IPS DF 6.9 (cell line): ENCODE results near the gene CCL27.

Source experiments
- DNase-seq: peaks from one replicate; pipeline ENCODE4 v3.0.0-alpha.2; 2013; ENCODE audit warnings: low read depth, low spot score
- H3K27ac ChIP-seq: one replicate; pipeline ENCODE4 v1.5.1; 2013; ENCODE audit warnings: low read length, control low read depth
- H3K27me3 ChIP-seq: 2 replicates; pipeline ENCODE4 v1.6.1; 2013; ENCODE audit warnings: mild to moderate bottlenecking, low read length; ENCODE audit not compliant: control insufficient read depth, insufficient read depth
- H3K36me3 ChIP-seq: 2 replicates; pipeline ENCODE4 v1.6.1; 2013; ENCODE audit warnings: low read length; ENCODE audit not compliant: control insufficient read depth, insufficient read depth
- H3K4me1 ChIP-seq: 2 replicates; pipeline ENCODE4 v1.6.1; 2013; ENCODE audit warnings: low read length; ENCODE audit not compliant: control insufficient read depth, insufficient read depth
- H3K4me3 ChIP-seq: 2 replicates; pipeline ENCODE4 v1.5.1; 2013; ENCODE audit warnings: mild to moderate bottlenecking, low read length
- H3K9me3 ChIP-seq: 2 replicates; pipeline ENCODE4 v1.6.1; 2013; ENCODE audit warnings: low read length, inconsistent platforms; ENCODE audit not compliant: control insufficient read depth, insufficient read depth
- WGBS: extraction: QIAGEN DNeasy Blood & Tissue Kit; methylation state at CpG from one replicate; pipeline ENCODE4 v1.1.7; 2013; ENCODE audit warnings: mixed read lengths, missing lambda C conversion rate; ENCODE audit not compliant: insufficient read length, insufficient coverage; 5-methylcytosine and 5-hydroxymethylcytosine counted together

CCL27 gene

DNA sequence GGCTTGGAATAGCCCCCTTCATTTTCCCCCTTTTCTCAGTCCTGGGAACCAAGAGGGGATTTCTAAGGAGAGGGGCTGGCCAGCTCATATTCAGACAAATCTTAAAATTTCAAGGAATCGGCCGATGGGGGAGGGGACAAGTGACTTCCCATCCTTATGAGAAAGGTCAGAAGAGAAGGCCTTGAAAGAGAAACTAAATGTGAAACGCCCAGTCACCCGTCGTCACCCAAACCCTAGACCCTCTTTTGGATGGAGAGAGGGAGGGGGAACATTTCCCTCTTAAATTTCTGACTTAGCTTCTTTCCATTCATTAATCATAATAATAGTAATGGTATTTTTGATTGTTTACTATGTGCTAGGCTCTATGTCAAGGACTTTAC is 29.5 kb upstream of the CCL27 start:
- no peaks in the 10 kb centered on the region for H3K9me3 ChIP-seq
- DNase-seq, result no peak
- no CpG with 5 or more reads among the region's 5 CpGs for WGBS
- no peak overlapping the region for H3K27ac ChIP-seq
- H3K4me1 ChIP-seq, result peaks cover 1% of the 10 kb centered on the region; the same call in 1 of the 2 replicates
- H3K36me3 ChIP-seq, result no peaks in the 10 kb centered on the region
- no peak overlapping the region for H3K4me3 ChIP-seq
- no peaks in the 10 kb centered on the region for H3K27me3 ChIP-seq

GRCh38 chr9:34690983-34691935 is 28.8 kb upstream of the CCL27 start, which contains the start of gene CCL19:
CCL19 (minus strand) TSS chr9:34691276; CDS start chr9:34691139, 137 bp downstream.
- H3K27ac ChIP-seq, result no peak within 1 kb of the TSS
- H3K4me1 ChIP-seq, result peaks cover 3% of the 10 kb centered on the region; the same call in 1 of the 2 replicates
- WGBS, result no CpG with 5 or more reads among the region's 6 CpGs
- no peaks in the 10 kb centered on the region for H3K9me3 ChIP-seq
- no peak for DNase-seq
- no peaks in the 10 kb centered on the region for H3K36me3 ChIP-seq
- H3K4me3 ChIP-seq, result no peak within 1 kb of the TSS
- no peaks in the 10 kb centered on the region for H3K27me3 ChIP-seq

DNA sequence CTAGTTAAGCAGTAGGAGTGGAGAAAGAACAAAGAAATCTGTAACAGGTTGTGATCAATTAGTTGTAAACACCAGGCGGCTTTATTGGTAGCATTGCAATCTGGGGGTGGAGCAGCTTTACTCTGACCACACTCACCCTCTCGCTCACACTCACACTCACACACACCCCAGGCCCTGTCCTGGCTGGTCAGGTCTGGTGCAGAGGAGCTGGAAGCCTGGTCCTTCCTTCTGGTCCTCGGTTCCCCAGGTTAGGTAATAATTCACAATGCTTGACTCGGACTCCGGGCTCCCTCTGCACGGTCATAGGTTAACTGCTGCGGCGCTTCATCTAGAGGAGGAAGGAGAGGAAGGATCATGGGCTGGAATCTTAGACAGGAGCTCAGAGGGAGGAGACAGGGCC is 27.1 kb upstream of the CCL27 start:
- no peaks in the 10 kb centered on the region for H3K36me3 ChIP-seq
- DNase-seq, result no peak
- H3K9me3 ChIP-seq, result no peaks in the 10 kb centered on the region
- H3K27me3 ChIP-seq, result no peaks in the 10 kb centered on the region
- no peak overlapping the region for H3K4me3 ChIP-seq
- no CpG with 5 or more reads among the region's 8 CpGs for WGBS
- H3K27ac ChIP-seq, result no peak overlapping the region
- peaks cover 3% of the 10 kb centered on the region; the same call in 1 of the 2 replicates for H3K4me1 ChIP-seq

DNA sequence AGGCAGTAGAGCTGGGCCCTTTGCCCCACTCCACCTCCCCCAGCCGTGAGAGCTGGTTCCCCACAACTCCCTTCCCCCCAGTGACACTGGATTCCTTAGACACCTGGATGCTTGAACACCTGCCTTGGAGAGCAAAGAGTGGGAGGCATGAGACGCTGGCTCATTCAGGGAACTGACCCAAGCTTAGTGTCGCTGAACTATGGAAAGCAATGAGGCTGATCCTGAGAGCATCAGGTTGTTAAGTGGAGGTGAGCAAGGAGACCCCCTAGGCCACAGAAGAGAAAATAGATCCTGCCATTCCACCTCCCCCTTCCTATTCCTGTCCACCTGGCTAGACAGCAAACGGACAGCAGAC is 26.6 kb upstream of the CCL27 start:
- Histone ChIP-seq H3K36me3 (no peaks in the 10 kb centered on the region), H3K27ac (no peak overlapping the region), H3K9me3 (no peaks in the 10 kb centered on the region), H3K27me3 (no peaks in the 10 kb centered on the region), H3K4me1 (peaks cover 3% of the 10 kb centered on the region; the same call in 1 of the 2 replicates), H3K4me3 (no peak overlapping the region)
- DNase-seq, result no peak
- WGBS, result no CpG with 5 or more reads among the region's 4 CpGs

DNA sequence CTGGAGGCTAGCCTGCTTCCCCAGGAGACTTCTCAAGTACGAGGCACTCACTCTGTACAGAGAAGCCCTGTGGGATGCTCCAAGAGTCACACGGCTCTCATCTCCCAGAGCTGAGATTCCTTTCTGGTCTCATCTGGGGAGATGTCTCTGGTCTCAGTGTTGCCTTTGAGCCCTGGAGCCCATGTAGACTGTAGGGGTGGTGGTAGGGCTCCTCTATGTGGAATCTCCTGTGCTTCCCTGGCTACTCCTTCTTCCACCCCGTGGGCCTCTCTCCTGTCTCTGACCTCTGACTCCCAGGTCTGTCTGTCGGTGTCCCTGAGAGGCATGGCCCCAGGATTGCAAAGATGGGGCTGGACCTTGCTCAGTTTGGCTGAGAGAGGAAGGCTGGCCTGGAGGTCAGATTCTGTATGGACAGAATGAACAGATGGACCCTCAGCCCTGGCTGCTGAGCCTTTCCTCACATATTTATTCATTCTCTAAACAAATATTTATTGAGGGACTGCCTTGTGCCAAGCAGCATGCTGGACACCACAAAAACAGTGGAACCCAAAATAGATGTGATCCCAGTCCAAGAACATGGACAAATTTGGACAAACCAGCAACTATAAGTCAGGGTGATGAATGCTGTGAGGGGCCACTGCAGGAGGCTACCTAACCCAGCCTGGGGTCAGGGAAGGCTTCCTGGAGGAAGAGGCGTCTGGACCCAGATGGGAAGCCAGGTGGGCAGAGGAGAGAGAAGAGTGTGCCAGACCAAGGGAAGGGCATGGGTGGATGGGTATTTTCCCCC is 26.1 kb upstream of the CCL27 start:
- H3K4me3 ChIP-seq, result no peak overlapping the region
- H3K9me3 ChIP-seq, result no peaks in the 10 kb centered on the region
- no peak overlapping the region for H3K27ac ChIP-seq
- no peaks in the 10 kb centered on the region for H3K36me3 ChIP-seq
- no peak for DNase-seq
- H3K27me3 ChIP-seq, result no peaks in the 10 kb centered on the region
- H3K4me1 ChIP-seq, result peaks cover 3% of the 10 kb centered on the region; the same call in 1 of the 2 replicates
- no CpG with 5 or more reads among the region's 5 CpGs for WGBS

DNA sequence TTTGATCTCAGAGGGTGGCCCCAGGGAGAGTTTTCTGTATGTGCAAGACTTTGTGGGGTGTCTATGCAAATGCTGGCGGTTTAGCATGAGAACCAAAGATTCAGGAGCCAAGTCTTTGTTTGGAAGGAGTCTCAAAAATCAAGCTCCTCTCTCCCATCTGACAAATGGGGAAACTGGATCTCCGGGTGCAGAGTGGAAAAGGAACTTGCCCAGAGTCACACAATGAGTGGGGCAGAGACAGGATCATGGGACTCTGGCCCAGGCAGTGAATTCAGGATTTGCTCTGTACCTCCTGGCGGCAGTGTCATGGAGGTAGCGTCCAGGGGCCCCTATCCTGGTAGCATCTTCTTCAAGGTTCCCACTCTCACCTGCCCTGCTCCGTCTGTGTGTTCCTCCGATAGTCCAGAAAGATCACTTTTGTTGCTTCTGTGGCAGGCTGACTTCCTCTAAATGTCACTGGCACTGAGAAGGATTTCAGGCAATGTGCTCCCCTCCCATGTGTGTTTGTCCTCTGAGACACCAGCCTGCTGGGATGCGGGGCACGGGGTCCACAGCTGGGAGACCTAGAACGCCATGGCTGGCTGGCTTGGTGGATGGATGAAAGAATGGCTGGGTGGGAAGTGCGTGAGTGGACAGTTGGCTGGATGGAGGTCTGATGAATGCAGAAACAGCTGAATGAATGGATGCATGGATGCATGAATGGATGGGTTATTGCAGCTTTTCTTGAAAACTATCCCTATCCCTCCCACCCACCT is 25.0 kb upstream of the CCL27 start:
- Histone ChIP-seq H3K36me3 (no peaks in the 10 kb centered on the region), H3K9me3 (no peaks in the 10 kb centered on the region), H3K4me1 (peaks cover 3% of the 10 kb centered on the region; the same call in 1 of the 2 replicates), H3K27ac (no peak overlapping the region), H3K27me3 (no peaks in the 10 kb centered on the region), H3K4me3 (no peak overlapping the region)
- no peak for DNase-seq
- WGBS, result no CpG with 5 or more reads among the region's 10 CpGs

DNA sequence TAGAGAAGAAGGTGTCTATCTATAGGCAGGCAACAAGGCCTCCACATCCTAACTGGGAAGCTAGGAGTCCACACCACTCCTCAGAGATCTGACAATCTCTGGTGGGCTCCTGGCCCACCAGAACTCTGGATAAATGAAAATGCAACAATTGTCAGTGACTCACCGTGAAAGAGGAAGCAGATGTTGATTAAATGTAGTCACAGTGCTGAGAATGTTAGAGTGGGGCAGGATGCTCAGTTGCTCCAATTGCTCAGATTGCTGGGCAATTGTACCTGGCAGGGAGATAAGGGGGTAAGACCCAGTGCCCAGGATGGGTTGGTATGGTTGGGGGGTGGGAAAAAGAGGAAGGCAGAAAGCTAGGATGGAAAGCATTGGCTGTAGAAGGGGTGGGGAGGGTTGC is 24.3 kb upstream of the CCL27 start:
- no CpG with 5 or more reads among the region's 1 CpG for WGBS
- no peaks in the 10 kb centered on the region for H3K36me3 ChIP-seq
- no peaks in the 10 kb centered on the region for H3K9me3 ChIP-seq
- H3K4me3 ChIP-seq, result no peak overlapping the region
- DNase-seq, result no peak
- peaks cover 3% of the 10 kb centered on the region; the same call in 1 of the 2 replicates for H3K4me1 ChIP-seq
- no peaks in the 10 kb centered on the region for H3K27me3 ChIP-seq
- no peak overlapping the region for H3K27ac ChIP-seq

DNA sequence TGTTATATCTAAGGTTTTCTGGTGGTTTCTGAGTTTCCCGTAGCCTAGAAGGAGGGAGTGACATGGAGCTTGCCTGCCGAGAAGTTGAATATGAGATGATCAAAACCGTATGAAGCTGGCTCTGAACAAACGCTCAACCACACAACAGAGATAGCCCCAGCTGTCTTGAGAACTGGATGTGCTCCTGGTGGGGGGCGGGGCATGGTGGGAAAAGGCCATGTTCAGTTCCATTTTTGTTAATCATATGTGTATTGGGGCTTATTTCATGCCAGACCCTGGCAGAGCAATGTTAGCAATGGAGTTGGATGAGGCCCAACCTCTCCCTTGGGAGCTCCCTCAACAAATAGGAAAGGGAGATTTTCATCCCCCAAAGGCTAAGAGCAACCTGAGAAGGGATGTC is 23.8 kb upstream of the CCL27 start:
- H3K4me1 ChIP-seq, result peaks cover 3% of the 10 kb centered on the region; the same call in 1 of the 2 replicates
- WGBS, result no CpG with 5 or more reads among the region's 5 CpGs
- no peaks in the 10 kb centered on the region for H3K27me3 ChIP-seq
- no peak for DNase-seq
- H3K9me3 ChIP-seq, result no peaks in the 10 kb centered on the region
- no peaks in the 10 kb centered on the region for H3K36me3 ChIP-seq
- H3K27ac ChIP-seq, result no peak overlapping the region
- no peak overlapping the region for H3K4me3 ChIP-seq

DNA sequence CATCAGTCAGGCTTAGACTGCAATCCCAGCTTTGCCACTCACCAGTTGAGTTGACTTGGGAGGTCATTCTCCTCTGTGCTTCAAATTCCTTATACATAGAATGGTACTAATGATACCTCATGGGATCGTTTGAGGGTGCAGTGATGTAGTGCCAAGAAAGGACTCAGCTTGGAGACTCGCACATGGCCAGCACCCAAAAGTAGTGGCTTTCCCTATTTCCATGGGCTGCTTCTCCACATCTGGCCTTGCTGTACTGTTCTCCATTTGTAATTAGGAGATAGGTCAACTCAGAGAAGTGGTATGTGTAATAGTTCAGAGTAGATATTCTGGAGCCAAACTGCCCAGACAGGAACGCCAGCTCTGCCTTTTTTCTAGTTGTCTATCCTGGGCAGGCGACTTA is 23.1 kb upstream of the CCL27 start:
- DNase-seq, result no peak
- H3K27ac ChIP-seq, result no peak overlapping the region
- no CpG with 5 or more reads among the region's 4 CpGs for WGBS

DNA sequence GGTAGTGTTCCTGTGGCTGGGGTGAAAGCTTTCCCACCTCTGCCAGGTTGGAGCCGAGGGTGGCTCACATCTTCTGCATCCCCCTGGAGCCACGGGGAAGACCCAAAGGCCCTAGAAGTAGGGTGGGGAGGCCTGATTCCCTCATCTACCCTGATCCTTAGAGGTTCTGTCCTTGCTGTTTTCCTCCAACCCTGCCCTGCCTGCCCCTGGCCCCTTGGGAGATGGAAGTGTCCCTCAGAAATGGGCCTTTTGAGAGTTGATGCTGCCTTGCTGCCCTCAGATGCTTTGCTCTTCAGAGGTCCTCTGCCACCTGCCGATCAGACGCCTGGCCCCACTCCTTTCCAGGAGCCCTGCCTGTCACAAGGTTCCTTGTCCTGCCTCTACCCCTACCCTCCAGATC is 22.4 kb upstream of the CCL27 start:
- Histone ChIP-seq H3K9me3 (no peaks in the 10 kb centered on the region), H3K4me1 (peaks cover 3% of the 10 kb centered on the region; the same call in 1 of the 2 replicates), H3K4me3 (no peak overlapping the region), H3K36me3 (no peaks in the 10 kb centered on the region), H3K27me3 (no peaks in the 10 kb centered on the region), H3K27ac (no peak overlapping the region)
- DNase-seq, result no peak
- WGBS, result no CpG with 5 or more reads among the region's 4 CpGs

More for the DNA sequence above, 23.1 kb upstream of the CCL27 start:
- H3K27me3 ChIP-seq, result no peaks in the 10 kb centered on the region
- H3K9me3 ChIP-seq, result no peaks in the 10 kb centered on the region
- no peak overlapping the region for H3K4me3 ChIP-seq
- no peaks in the 10 kb centered on the region for H3K36me3 ChIP-seq
- peaks cover 3% of the 10 kb centered on the region; the same call in 1 of the 2 replicates for H3K4me1 ChIP-seq
